Activated CD4-positive, alpha-beta T cell treated with anti-CD3 and anti-CD28 coated beads, Interleukin-2, amount 50 U/mL, for 16 hours (primary cell): Measurements from ENCODE around the gene ZBTB16.

Experiments used
- DNase-seq: peaks from one replicate; pipeline ENCODE4 v3.0.0-alpha.2; 2020

Gene ZBTB16

GRCh38 chr11:114250993-114251814, 191.7 kb downstream of the ZBTB16 start:
- DNase-seq = no peak

- DNase-seq = no peak
Measured at GRCh38 chr11:114251815-114252337, 192.4 kb downstream of the ZBTB16 start.

GRCh38 chr11:114252767-114253166, 193.3 kb downstream of the ZBTB16 start:
- DNase-seq = no peak

GRCh38 chr11:114253771-114254170, 194.3 kb downstream of the ZBTB16 start:
- DNase-seq = no peak

GRCh38 chr11:114254571-114255146, 195.1 kb downstream of the ZBTB16 start:
- DNase-seq = no peak

- DNase-seq = no peak
Measured at GRCh38 chr11:114255289-114255688, 195.8 kb downstream of the ZBTB16 start.

- DNase-seq = no peak
Measured at GRCh38 chr11:114256176-114256966, 196.9 kb downstream of the ZBTB16 start.

GRCh38 chr11:114256967-114257286, 197.4 kb downstream of the ZBTB16 start:
- DNase-seq = no peak

GRCh38 chr11:114257621-114258558, 198.4 kb downstream of the ZBTB16 start:
- DNase-seq = no peak

GRCh38 chr11:114258696-114259095, 199.2 kb downstream of the ZBTB16 start:
- DNase-seq = no peak

- no peak for DNase-seq
Measured at GRCh38 chr11:114259124-114259526, 199.6 kb downstream of the ZBTB16 start.

GRCh38 chr11:114259551-114259983, 200.1 kb downstream of the ZBTB16 start:
- DNase-seq = no peak

- DNase-seq = no peak
Measured at GRCh38 chr11:114260077-114260476, 200.6 kb downstream of the ZBTB16 start.

GRCh38 chr11:114260483-114260882, 201.0 kb downstream of the ZBTB16 start:
- no peak for DNase-seq

GRCh38 chr11:114261791-114262190, 202.3 kb downstream of the ZBTB16 start:
- DNase-seq = no peak

GRCh38 chr11:114262681-114263512, 203.4 kb downstream of the ZBTB16 start:
- DNase-seq = no peak

- no peak for DNase-seq
Measured at GRCh38 chr11:114263513-114264170, 204.1 kb downstream of the ZBTB16 start.

- DNase-seq = no peak
Measured at GRCh38 chr11:114264381-114264780, 204.9 kb downstream of the ZBTB16 start.

GRCh38 chr11:114265122-114265878, 205.8 kb downstream of the ZBTB16 start:
- no peak for DNase-seq

- no peak for DNase-seq
Measured at GRCh38 chr11:114269498-114269897, 210.0 kb downstream of the ZBTB16 start.
